Hepatocyte (in vitro differentiated cells): ENCODE measurements around the gene CHI3L2.
A peak's percentile ranks its signal among the peaks of the same experiment; 100 is the strongest.

Experiments used
- CTCF ChIP-seq: fragments of 200-600 bp; sonication (generic); IDR thresholded peaks from 2 replicates; pipeline ENCODE4 v1.5.1; 2016; ENCODE audit warnings: antibody characterized with exemption, mild to moderate bottlenecking; ENCODE audit not compliant: poor library complexity
- EZH2 ChIP-seq: fragments of 200-600 bp; sonication (generic); IDR thresholded peaks from 2 replicates; pipeline ENCODE4 v1.6.1; 2016; ENCODE audit warnings: antibody characterized with exemption, mild to moderate bottlenecking, borderline replicate concordance

- TF ChIP-seq CTCF (peak; percentile 13), EZH2 (no peak)
Observed at GRCh38 chr1:111197598-111198284, 29.8 kb upstream of the CHI3L2 start.
